OCI-LY1 (cell line): ENCODE measurements around the gene IGF1R.

ENCODE experiments used
- H2AFZ ChIP-seq: fragments of 200-600 bp; sonication (generic), shearing (Covaris generic); 2 replicates; pipeline ENCODE4 v1.6.0; 2014; ENCODE audit warnings: antibody characterized with exemption, mild to moderate bottlenecking, low read length
- H3F3A ChIP-seq: fragments of 200-600 bp; sonication (generic), shearing (Covaris generic); 2 replicates; pipeline ENCODE4 v1.6.0; 2014; ENCODE audit warnings: mild to moderate bottlenecking, antibody characterized with exemption, low read length, moderate library complexity; ENCODE audit not compliant: insufficient read depth
- H3K27ac ChIP-seq: fragments of 200-600 bp; sonication (generic); 2 replicates; pipeline ENCODE4 v1.5.1; 2014; ENCODE audit warnings: low read length, mixed run types, mild to moderate bottlenecking, low read depth; ENCODE audit not compliant: poor library complexity, severe bottlenecking
- H3K27me3 ChIP-seq: fragments of 200-600 bp; sonication (generic); 2 replicates; pipeline ENCODE4 v1.6.0; 2014; ENCODE audit warnings: antibody characterized with exemption, mild to moderate bottlenecking, low read length, moderate library complexity; ENCODE audit not compliant: insufficient read depth
- H3K36me3 ChIP-seq: fragments of 200-600 bp; sonication (generic); 2 replicates; pipeline ENCODE4 v1.6.1; 2014; ENCODE audit warnings: mild to moderate bottlenecking, antibody characterized with exemption, low read length, moderate library complexity, mixed read lengths; ENCODE audit not compliant: insufficient read depth
- H3K4me1 ChIP-seq: fragments of 200-600 bp; sonication (generic); 2 replicates; pipeline ENCODE4 v1.5.1; 2014; ENCODE audit warnings: mild to moderate bottlenecking, low read length, moderate library complexity; ENCODE audit not compliant: insufficient read depth, severe bottlenecking
- H3K4me2 ChIP-seq: fragments of 200-600 bp; sonication (generic), shearing (Covaris generic); 2 replicates; pipeline ENCODE4 v1.6.1; 2014; ENCODE audit warnings: low read length
- H3K4me3 ChIP-seq: fragments of 200-600 bp; sonication (generic); 2 replicates; pipeline ENCODE4 v1.5.1; 2014; ENCODE audit warnings: low read length, low read depth, mild to moderate bottlenecking, mixed read lengths; ENCODE audit not compliant: poor library complexity, severe bottlenecking
- H3K79me2 ChIP-seq: fragments of 200-600 bp; shearing (Covaris generic); 2 replicates; pipeline ENCODE4 v1.6.1; 2016; ENCODE audit warnings: mixed run types, low read length, mixed read lengths; ENCODE audit not compliant: insufficient read depth
- H3K9ac ChIP-seq: fragments of 200-600 bp; sonication (generic), shearing (Covaris generic); 2 replicates; pipeline ENCODE4 v1.6.1; 2014; ENCODE audit warnings: mild to moderate bottlenecking, low read length, mixed read lengths
- H3K9me2 ChIP-seq: fragments of 200-600 bp; sonication (generic), shearing (Covaris generic); 2 replicates; pipeline ENCODE4 v1.6.1; 2014; ENCODE audit warnings: low read depth, mild to moderate bottlenecking, low read length, mixed read lengths
- H3K9me3 ChIP-seq: fragments of 200-600 bp; shearing (Covaris generic); 2 replicates; pipeline ENCODE4 v1.6.1; 2014; ENCODE audit warnings: low read length, mixed read lengths
- H4K20me1 ChIP-seq: fragments of 200-600 bp; sonication (generic), shearing (Covaris generic); 2 replicates; pipeline ENCODE4 v1.6.0; 2016; ENCODE audit warnings: mild to moderate bottlenecking, low read length; ENCODE audit not compliant: insufficient read depth
- CTCF ChIP-seq: fragments of 200-600 bp; sonication (generic), shearing (Covaris generic); IDR thresholded peaks from 2 replicates; pipeline ENCODE4 v1.5.1; 2017; ENCODE audit warnings: mild to moderate bottlenecking, antibody characterized with exemption, low read length, moderate library complexity, mixed read lengths
- EZH2 ChIP-seq: fragments of 200-600 bp; sonication (generic), shearing (Covaris generic); IDR thresholded peaks from 2 replicates; pipeline ENCODE4 v1.8.0; 2017; ENCODE audit warnings: borderline replicate concordance, mixed run types, mild to moderate bottlenecking, antibody characterized with exemption, low read length, moderate library complexity, mixed read lengths

The IGF1R gene

DNA sequence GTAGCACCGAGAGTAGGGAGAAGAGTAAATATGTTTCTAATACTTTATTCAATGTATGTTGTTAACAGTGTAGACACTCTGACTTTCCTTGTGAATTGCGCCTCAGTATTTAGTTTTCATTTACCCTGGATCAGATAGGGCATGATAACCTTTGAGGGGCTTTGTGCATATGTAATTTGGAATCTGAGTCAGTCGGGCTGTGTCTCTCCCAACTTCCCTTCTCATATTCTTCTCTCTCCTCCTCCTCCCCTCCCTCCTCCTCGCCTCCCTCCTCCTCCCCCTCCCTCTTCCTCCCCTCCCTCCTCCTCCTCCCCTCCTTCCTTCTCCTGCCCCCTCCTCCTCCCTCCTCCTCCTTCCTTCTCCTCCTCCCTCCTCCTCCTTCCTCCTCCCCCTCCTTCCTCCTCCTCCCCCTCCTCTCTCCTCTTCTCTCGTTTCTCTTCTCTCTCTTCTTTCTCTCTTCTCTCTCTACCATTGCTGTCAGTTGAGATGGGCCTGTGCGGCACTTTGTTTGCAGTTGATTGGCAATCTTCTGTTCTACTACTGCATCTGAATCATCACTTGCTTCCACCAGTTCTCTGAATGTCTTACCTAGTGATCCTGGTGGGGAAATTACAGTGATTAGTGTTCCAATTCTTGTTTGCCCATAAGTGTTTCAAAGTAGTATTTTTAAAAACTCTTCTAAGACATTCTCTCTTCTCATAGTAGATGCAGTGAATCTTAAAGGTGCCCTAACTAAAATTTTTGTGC lies 197.0 kb downstream of the IGF1R start:
- Histone ChIP-seq H3K27me3 (no peaks in the 10 kb centered on the region), H3K4me3 (no peak overlapping the region), H3K9me3 (no peaks in the 10 kb centered on the region), H3K4me2 (no peak overlapping the region), H3K27ac (no peak overlapping the region), H3K9ac (no peak overlapping the region), H3K4me1 (no peaks in the 10 kb centered on the region), H3K79me2 (no peaks in the 10 kb centered on the region), H3F3A (no peaks in the 10 kb centered on the region), H4K20me1 (no peaks in the 10 kb centered on the region), H3K36me3 (no peaks in the 10 kb centered on the region), H3K9me2 (no peaks in the 10 kb centered on the region), H2AFZ (no peak overlapping the region)
- TF ChIP-seq EZH2 (no peak), CTCF (no peak)

DNA sequence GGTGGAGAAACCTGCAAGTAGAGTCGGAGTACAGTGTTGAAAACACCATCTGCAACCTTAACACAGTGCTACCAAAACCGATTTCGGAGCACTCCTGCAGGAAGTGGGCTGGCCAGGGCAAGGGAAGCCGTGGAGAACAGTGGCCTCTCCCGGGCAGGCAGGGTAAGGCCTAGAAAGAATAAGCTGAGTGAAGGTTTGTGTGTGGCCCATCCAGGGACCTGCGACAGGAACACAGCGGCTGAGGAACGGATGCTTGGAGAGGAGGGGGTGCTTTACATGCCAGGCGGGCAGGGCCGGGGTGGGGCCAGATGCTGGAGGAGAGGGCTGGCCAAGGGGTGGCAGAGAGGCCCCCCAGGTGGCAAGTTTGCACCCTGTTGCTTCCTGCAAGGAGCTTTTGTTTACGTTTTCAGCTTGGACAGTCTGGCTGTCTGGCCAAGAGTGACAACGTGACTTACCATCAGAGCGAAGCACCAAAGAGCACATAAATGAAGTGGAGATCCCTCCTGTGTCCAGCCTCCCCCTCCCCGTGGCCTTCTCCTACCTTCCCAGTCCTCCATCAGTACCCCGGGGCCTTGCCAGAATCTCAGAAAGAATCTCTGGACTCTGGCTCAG lies 202.7 kb downstream of the IGF1R start:
- Histone ChIP-seq H3K4me3 (no peak overlapping the region), H4K20me1 (no peaks in the 10 kb centered on the region), H3K27me3 (no peaks in the 10 kb centered on the region), H3K9me3 (no peaks in the 10 kb centered on the region), H3K4me2 (0 out of 2 replicates have a peak overlapping the region, but pooled peaks have one; percentile 81), H2AFZ (no peak overlapping the region), H3K4me1 (peaks cover 19% of the 10 kb centered on the region), H3F3A (no peaks in the 10 kb centered on the region), H3K36me3 (no peaks in the 10 kb centered on the region), H3K9ac (no peak overlapping the region; the same call in 1 of the 2 replicates), H3K27ac (no peak overlapping the region), H3K9me2 (no peaks in the 10 kb centered on the region), H3K79me2 (no peaks in the 10 kb centered on the region)
- TF ChIP-seq CTCF = peak; percentile 45; the same call in 1 of the 2 replicates
- TF ChIP-seq EZH2 = no peak

DNA sequence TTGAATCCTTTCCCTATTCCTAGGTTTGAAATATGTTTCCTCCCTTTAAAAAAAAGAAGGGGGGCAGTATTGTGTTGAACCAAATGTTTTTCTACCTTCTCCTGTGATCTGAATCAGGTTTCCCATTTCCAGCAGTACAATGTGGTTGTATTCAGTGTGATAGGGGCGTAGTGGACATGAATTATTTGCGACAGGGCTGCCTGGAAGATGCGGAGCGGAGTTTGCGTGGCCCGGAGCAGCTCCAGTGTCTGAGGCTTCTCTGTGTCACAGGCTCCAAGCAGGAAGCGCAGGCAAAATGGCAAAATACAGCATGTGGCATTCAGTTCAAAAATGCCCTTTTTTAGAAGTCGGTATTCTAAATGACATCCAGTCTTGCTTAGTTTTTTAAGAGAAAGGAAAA lies 204.8 kb downstream of the IGF1R start:
- Histone ChIP-seq H3K9me3 (no peaks in the 10 kb centered on the region), H3K27me3 (no peaks in the 10 kb centered on the region), H3K27ac (no peak overlapping the region), H4K20me1 (no peaks in the 10 kb centered on the region), H3K4me3 (peak overlapping the region; percentile 64), H3K9me2 (no peaks in the 10 kb centered on the region), H2AFZ (peak overlapping the region; percentile 23; the same call in 1 of the 2 replicates), H3K79me2 (no peaks in the 10 kb centered on the region), H3K36me3 (no peaks in the 10 kb centered on the region), H3K9ac (peak overlapping the region; percentile 36; the same call in 1 of the 2 replicates), H3F3A (no peaks in the 10 kb centered on the region), H3K4me1 (peaks cover 19% of the 10 kb centered on the region), H3K4me2 (peak overlapping the region; percentile 81)
- TF ChIP-seq EZH2 = no peak
- no peak for TF ChIP-seq CTCF
